Gastroesophageal sphincter (tissue), 4 donors: ENCODE data around the gene E2F1. TPM values are rescaled to one million over a fixed set of nuclear protein-coding genes. Genes with fewer than 3 reads are reported as not detected.

Experiments
- ATAC-seq: fragments of 150-250 bp; one replicate; pipeline ENCODE4 v1.9.1; 2016; ENCODE audit warnings: mild to moderate bottlenecking, moderate library complexity
- H3K27ac ChIP-seq, 4 donors: fragments of 200-600 bp; sonication (generic) in 3 of 4; 1 replicate in 3 of 4; 2 replicates in 1 of 4; pipeline ENCODE4 v1.5.1; 2016 to 2019
- H3K27me3 ChIP-seq: fragments of 200-600 bp; sonication (generic); one replicate; pipeline ENCODE4 v1.5.1; 2019
- H3K36me3 ChIP-seq, 2 donors: fragments of 200-600 bp; sonication (generic); one replicate each; pipeline ENCODE4 v1.5.1; 2019; ENCODE audit warnings: control low read depth in 1 of 2
- H3K4me1 ChIP-seq, 3 donors: fragments of 200-600 bp; sonication (generic); 1 replicate in 2 of 3; 2 replicates in 1 of 3; pipeline ENCODE4 v1.5.1; 2016 to 2019; ENCODE audit warnings: control low read depth in 2 of 3
- H3K4me3 ChIP-seq, 2 donors: fragments of 200-600 bp; sonication (generic); one replicate each; pipeline ENCODE4 v1.5.1; 2019; ENCODE audit warnings: mild to moderate bottlenecking in 1 of 2, moderate library complexity in 1 of 2
- H3K9me3 ChIP-seq, 3 donors: fragments of 200-600 bp; sonication (generic); one replicate each; pipeline ENCODE4 v1.5.1; 2017 to 2019; ENCODE audit warnings: control low read depth in 2 of 3
- CTCF ChIP-seq, 4 experiments: fragments of 200-600 bp in 2 of 4; fragments of 450-650 bp in 2 of 4; sonication (generic) in 1 of 4; IDR thresholded peaks; one replicate each; pipeline ENCODE4 v1.5.1; 2017 to 2019; ENCODE audit warnings: antibody characterized with exemption in 4 of 4, mild to moderate bottlenecking in 2 of 4, moderate library complexity in 2 of 4
- EP300 ChIP-seq: sonication (generic); formaldehyde crosslinking; IDR thresholded peaks from one replicate; pipeline ENCODE4 v1.6.1; 2017; ENCODE audit warnings: antibody characterized with exemption, mild to moderate bottlenecking
- POLR2A ChIP-seq, 2 donors: fragments of 450-650 bp; IDR thresholded peaks; one replicate each; pipeline ENCODE4 v1.6.1; 2017; ENCODE audit warnings: antibody characterized with exemption in 2 of 2, mild to moderate bottlenecking in 2 of 2, moderate library complexity in 1 of 2
- POLR2AphosphoS5 ChIP-seq: sonication (generic); formaldehyde crosslinking; IDR thresholded peaks from one replicate; pipeline ENCODE4 v1.6.1; 2017; ENCODE audit warnings: antibody characterized with exemption
- WGBS, 2 donors: methylation state at CpG; one replicate each; pipeline ENCODE4 v1.1.5; 2018; ENCODE audit warnings: low coverage in 1 of 2; 5-methylcytosine and 5-hydroxymethylcytosine counted together
- total RNA-seq, 4 donors: library from RNA; depleted of rRNA; stranded (reverse); fragments of >200 nt; gene quantifications; one replicate each; pipeline ENCODE4 v1.1.0, GENCODE V29; 2016

The E2F1 gene
- total RNA-seq, 4 donors from 2014 or later = 0.57 to 4.4 (median 1.5) TPM

GRCh38 chr20:33627577-33628216 is 58.5 kb downstream of the E2F1 start:
- 91 to 92% methylated on average over 4 of the region's 4 CpGs for WGBS, 2 donors
- no peak overlapping the region for H3K27ac ChIP-seq
- no peak for TF ChIP-seq EP300
- TF ChIP-seq POLR2AphosphoS5 = no peak
- no peak for TF ChIP-seq CTCF (IDR thresholded peaks at IDR 0.05)
- no peak for TF ChIP-seq POLR2A (IDR thresholded peaks at IDR 0.05)
- H3K4me1 ChIP-seq = no peaks in the 10 kb centered on the region
- no peak overlapping the region for H3K4me3 ChIP-seq
- no peaks in the 10 kb centered on the region for H3K27me3 ChIP-seq
- no peaks in the 10 kb centered on the region for H3K9me3 ChIP-seq
- ATAC-seq = no peak
- H3K36me3 ChIP-seq = peaks cover 0 to 96% of the 10 kb centered on the region in 2 donors

GRCh38 chr20:33626190-33626589 is 60.0 kb downstream of the E2F1 start:
- Histone ChIP-seq H3K27ac (no peak overlapping the region), H3K36me3 (peaks cover 0 to 84% of the 10 kb centered on the region in 2 donors), H3K4me1 (no peaks in the 10 kb centered on the region), H3K27me3 (no peaks in the 10 kb centered on the region), H3K4me3 (no peak overlapping the region), H3K9me3 (no peaks in the 10 kb centered on the region)
- WGBS, 2 donors = 86 to 92% methylated on average over 4 of the region's 4 CpGs
- TF ChIP-seq CTCF (IDR thresholded peaks at IDR 0.05) (no peak), EP300 (no peak), POLR2A (IDR thresholded peaks at IDR 0.05) (no peak), POLR2AphosphoS5 (no peak)
- no peak for ATAC-seq

Other genes with a start within 250 kb of the E2F1 start
- gene SNTA1, start 242.6 kb downstream of the E2F1 start, total RNA-seq = 10 to 100 TPM; 26.8 to 54.6 (median 51.9) TPM
- gene CBFA2T2, start 196.3 kb downstream of the E2F1 start, total RNA-seq = 10 to 100 TPM; 11.1 to 17.4 (median 14.2) TPM
- not detected for gene C20orf144, start 24.1 kb downstream of the E2F1 start, total RNA-seq
- gene ACTL10, start 19.4 kb downstream of the E2F1 start, total RNA-seq = 1 to 10 TPM in 3 of 4 donors, under 1 TPM in 1; 0.54 to 2.7 (median 2.1) TPM
- gene NECAB3, start 12.0 kb downstream of the E2F1 start, total RNA-seq = 10 to 100 TPM; 30.6 to 71.9 (median 52.9) TPM
- 1 to 10 TPM; 4.4 to 8.9 (median 6.8) TPM for gene PXMP4, start 33.9 kb upstream of the E2F1 start, total RNA-seq
- 1 to 10 TPM; 1.7 to 4.4 (median 2.9) TPM for gene ZNF341, start 45.6 kb upstream of the E2F1 start, total RNA-seq
- 100 to 1,000 TPM in 3 of 4 donors, 10 to 100 TPM in 1; 93.4 to 118 (median 112) TPM for gene CHMP4B, start 125.0 kb upstream of the E2F1 start, total RNA-seq